ENCODE data around the gene ZNF511. TPM values are rescaled to one million over a fixed set of nuclear protein-coding genes. Genes with fewer than 3 reads are reported as not detected.

The ZNF511 gene
- total and polyA plus RNA-seq, 9 of the 15 experiments (the other 6 are each of a cell fraction or from before 2014, with no cell fraction given): 0.61 to 69.3 (median 40.1) TPM

DNA sequence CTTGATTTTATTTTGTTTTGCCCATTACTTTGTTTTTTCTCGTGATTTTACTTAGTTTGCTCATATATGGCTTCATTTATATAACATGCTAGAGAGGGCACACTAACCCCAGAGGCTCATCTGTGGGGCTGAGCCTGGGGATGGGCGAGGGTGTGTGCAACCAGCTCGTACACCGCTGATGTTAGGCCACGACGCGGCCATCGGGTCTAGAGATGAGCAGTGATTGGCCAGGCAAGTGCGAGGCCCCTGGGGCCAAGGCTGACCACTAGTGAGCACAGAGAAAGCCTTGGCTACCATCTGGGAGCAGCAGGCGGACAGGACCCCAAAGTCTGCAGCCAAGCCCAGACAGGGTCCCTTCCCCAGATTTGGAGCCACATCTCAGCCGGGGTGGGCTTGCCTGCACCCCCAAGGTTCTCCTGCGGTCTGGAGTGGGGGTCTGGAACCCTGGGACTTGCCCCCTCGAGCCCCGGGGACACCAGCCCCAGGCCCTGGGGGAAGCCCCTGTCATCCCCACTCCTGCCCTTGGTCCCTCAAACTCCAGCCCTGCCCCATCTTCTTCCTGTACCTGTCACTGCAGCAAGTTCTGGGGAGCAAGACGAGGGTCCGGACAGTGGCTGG is 45.4 kb downstream of the ZNF511 start:
- DNase-seq (ENCODE audit: extremely low read depth in 1 of 4, low spot score in 3 of 4): no peak
- no TSS peak for BruUV-seq (replicated peaks)

More for the DNA sequence above, 45.4 kb downstream of the ZNF511 start:
- H3K9ac ChIP-seq (ENCODE audit: insufficient read depth in 1 of 2, low read depth in 2 of 2, low read length in 2 of 2): no peak overlapping the region
- CTCF ChIA-PET (ENCODE audit: low intra/inter-chr PET ratio): no interaction called here
- H3K9me1 ChIP-seq (ENCODE audit: control insufficient read depth, insufficient read depth, low read length): no peaks in the 10 kb centered on the region
- FAIRE-seq (no peak), ATAC-seq (no peak)
- 59% methylated on average over 13 of the region's 16 CpGs for WGBS (ENCODE audit: insufficient coverage, low coverage, missing lambda C conversion rate)
- no peak overlapping the region for H3K4me3 ChIP-seq
- peaks cover 0 to 72% of the 10 kb centered on the region in 2 experiments; a peak in 3 of 5 replicates for H3K4me1 ChIP-seq (replicated peaks in 1 of 2; ENCODE audit: control insufficient read depth in 2 of 2, insufficient read depth in 2 of 2, low read length in 2 of 2)
- no peak overlapping the region for H2AFZ ChIP-seq (ENCODE audit: low read depth, low read length)
- in situ Hi-C loops (cut with MboI): no loop called here
- POLR2A ChIA-PET: no interaction called here
- no peaks in the 10 kb centered on the region for H4K20me1 ChIP-seq (replicated peaks; ENCODE audit: control insufficient read depth, insufficient read depth, low read length)
- TF ChIP-seq CCNT2 (IDR thresholded peaks at IDR 0.05; ENCODE audit: borderline replicate concordance, extremely low read depth, insufficient read length, low read depth, low read length) (no peak), RBFOX2 (IDR thresholded peaks at IDR 0.05; ENCODE audit: low read depth, low read length) (peak; percentile 38; the same call in 1 of the 2 replicates), ZNF408 (CRISPR knock-in tag; IDR thresholded peaks at IDR 0.05; ENCODE audit: low read depth) (no peak)
- TF ChIP-seq, protein P1, sequence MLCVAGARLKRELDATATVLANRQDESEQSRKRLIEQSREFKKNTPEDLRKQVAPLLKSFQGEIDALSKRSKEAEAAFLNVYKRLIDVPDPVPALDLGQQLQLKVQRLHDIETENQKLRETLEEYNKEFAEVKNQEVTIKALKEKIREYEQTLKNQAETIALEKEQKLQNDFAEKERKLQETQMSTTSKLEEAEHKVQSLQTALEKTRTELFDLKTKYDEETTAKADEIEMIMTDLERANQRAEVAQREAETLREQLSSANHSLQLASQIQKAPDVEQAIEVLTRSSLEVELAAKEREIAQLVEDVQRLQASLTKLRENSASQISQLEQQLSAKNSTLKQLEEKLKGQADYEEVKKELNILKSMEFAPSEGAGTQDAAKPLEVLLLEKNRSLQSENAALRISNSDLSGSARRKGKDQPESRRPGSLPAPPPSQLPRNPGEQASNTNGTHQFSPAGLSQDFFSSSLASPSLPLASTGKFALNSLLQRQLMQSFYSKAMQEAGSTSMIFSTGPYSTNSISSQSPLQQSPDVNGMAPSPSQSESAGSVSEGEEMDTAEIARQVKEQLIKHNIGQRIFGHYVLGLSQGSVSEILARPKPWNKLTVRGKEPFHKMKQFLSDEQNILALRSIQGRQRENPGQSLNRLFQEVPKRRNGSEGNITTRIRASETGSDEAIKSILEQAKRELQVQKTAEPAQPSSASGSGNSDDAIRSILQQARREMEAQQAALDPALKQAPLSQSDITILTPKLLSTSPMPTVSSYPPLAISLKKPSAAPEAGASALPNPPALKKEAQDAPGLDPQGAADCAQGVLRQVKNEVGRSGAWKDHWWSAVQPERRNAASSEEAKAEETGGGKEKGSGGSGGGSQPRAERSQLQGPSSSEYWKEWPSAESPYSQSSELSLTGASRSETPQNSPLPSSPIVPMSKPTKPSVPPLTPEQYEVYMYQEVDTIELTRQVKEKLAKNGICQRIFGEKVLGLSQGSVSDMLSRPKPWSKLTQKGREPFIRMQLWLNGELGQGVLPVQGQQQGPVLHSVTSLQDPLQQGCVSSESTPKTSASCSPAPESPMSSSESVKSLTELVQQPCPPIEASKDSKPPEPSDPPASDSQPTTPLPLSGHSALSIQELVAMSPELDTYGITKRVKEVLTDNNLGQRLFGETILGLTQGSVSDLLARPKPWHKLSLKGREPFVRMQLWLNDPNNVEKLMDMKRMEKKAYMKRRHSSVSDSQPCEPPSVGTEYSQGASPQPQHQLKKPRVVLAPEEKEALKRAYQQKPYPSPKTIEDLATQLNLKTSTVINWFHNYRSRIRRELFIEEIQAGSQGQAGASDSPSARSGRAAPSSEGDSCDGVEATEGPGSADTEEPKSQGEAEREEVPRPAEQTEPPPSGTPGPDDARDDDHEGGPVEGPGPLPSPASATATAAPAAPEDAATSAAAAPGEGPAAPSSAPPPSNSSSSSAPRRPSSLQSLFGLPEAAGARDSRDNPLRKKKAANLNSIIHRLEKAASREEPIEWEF (CRISPR knock-in tag; IDR thresholded peaks at IDR 0.05): no peak
- peaks cover 12% of the 10 kb centered on the region for H3K79me2 ChIP-seq (ENCODE audit: control insufficient read depth, insufficient read depth, low read length)
- no peak overlapping the region for H3K4me2 ChIP-seq (ENCODE audit: insufficient read depth, low read length)
- intact Hi-C loops (cut with micrococcal nuclease): no loop called here
- no peaks in the 10 kb centered on the region; a peak in 1 of 5 replicates for H3K27me3 ChIP-seq (ENCODE audit: control insufficient read depth in 2 of 2, insufficient read depth in 2 of 2, low read length in 2 of 2)
- H3K36me3 ChIP-seq (ENCODE audit: control insufficient read depth, insufficient read depth, low read length): peaks cover 12% of the 10 kb centered on the region; the same call in 1 of the 3 replicates
- no peaks in the 10 kb centered on the region for H3K9me3 ChIP-seq (replicated peaks; ENCODE audit: control insufficient read depth, insufficient read depth, low read depth, low read length)
- no peak overlapping the region for H3K27ac ChIP-seq (ENCODE audit: extremely low read depth, low read depth, low read length)

Measured in K562 (cell line).